K562 (cell line): ENCODE results near the gene OR5AU1. TPM values are rescaled to one million over a fixed set of nuclear protein-coding genes. Genes with fewer than 3 reads are reported as not detected.

Experiments used
- ATAC-seq: fragments of 200-7000 bp; cut with Tn5 transposase; 3 replicates; pipeline ENCODE4 v1.9.1; 2020; ENCODE audit warnings: moderate library complexity
- BruUV-seq: library from RNA; stranded (reverse); fragments of 400-500 nt; replicated peaks from 2 replicates; lab custom pipeline; 2021; lab: Mats Ljungman, UMichigan
- CTCF ChIA-PET: fragments of 300-600 bp; formaldehyde crosslinking; extraction: SDS; loops from one replicate; lab custom pipeline; 2021; ENCODE audit warnings: low intra/inter-chr PET ratio; lab: Yijun Ruan, JAX
- POLR2A ChIA-PET: fragments of 300-600, 350-650 bp; sonication (Branson Sonifier 250); formaldehyde crosslinking; extraction: SDS; loops from one replicate; lab custom pipeline; 2021; ENCODE audit warnings: antibody characterized with exemption, inconsistent platforms; lab: Yijun Ruan, JAX
- DNase-seq, 4 experiments: peaks; one replicate each; pipeline versions ENCODE4 v3.0.0 to v3.0.0-alpha.2; 2011 to 2018; ENCODE audit warnings: low spot score in 3 of 4, mixed read lengths in 3 of 4; ENCODE audit errors: extremely low read depth in 1 of 4
- FAIRE-seq: peaks from 2 replicates; lab custom pipeline; 2011; peaks lifted over from hg19 to GRCh38; lab: Jason Lieb, UNC
- H2AFZ ChIP-seq: 2 replicates; pipeline ENCODE4 v1.6.0; 2011; ENCODE audit warnings: low read depth, low read length, control low read depth, inconsistent platforms
- H3K27ac ChIP-seq: fragments of 200-600 bp; 3 replicates; pipeline ENCODE4 v1.8.0; 2011; ENCODE audit warnings: low read depth, mild to moderate bottlenecking, control low read depth, inconsistent platforms, low read length, moderate library complexity, mixed read lengths; ENCODE audit errors: extremely low read depth
- H3K27me3 ChIP-seq, 2 experiments: fragments of 300-600 bp in 1 of 2; 2 replicates in 1 of 2; 3 replicates in 1 of 2; pipeline versions ENCODE4 v1.6.0 to v1.8.0; 2011; ENCODE audit warnings: inconsistent platforms in 2 of 2, low read length in 2 of 2, mild to moderate bottlenecking in 1 of 2, mixed read lengths in 1 of 2, moderate library complexity in 1 of 2; ENCODE audit not compliant: control insufficient read depth in 2 of 2, insufficient read depth in 2 of 2
- H3K36me3 ChIP-seq: fragments of 300-600 bp; 3 replicates; pipeline ENCODE4 v1.8.0; 2011; ENCODE audit warnings: mild to moderate bottlenecking, low read length, inconsistent platforms; ENCODE audit not compliant: control insufficient read depth, insufficient read depth
- H3K4me1 ChIP-seq, 2 experiments: fragments of 200-600 bp in 1 of 2; replicated peaks in 1 of 2; 2 replicates in 1 of 2; 3 replicates in 1 of 2; pipeline versions ENCODE4 v1.5.1 to v1.8.0; 2011; ENCODE audit warnings: inconsistent platforms in 2 of 2, low read length in 2 of 2, mild to moderate bottlenecking in 1 of 2, mixed read lengths in 1 of 2, moderate library complexity in 1 of 2; ENCODE audit not compliant: control insufficient read depth in 2 of 2, insufficient read depth in 2 of 2
- H3K4me2 ChIP-seq: 2 replicates; pipeline ENCODE4 v1.6.1; 2011; ENCODE audit warnings: low read length, control low read depth, inconsistent platforms, mixed read lengths; ENCODE audit not compliant: insufficient read depth
- H3K4me3 ChIP-seq: fragments of 200-600 bp; sonication (generic), shearing (Covaris generic); 2 replicates; pipeline ENCODE4 v1.5.1; 2016; ENCODE audit warnings: control low read depth, inconsistent platforms
- H3K79me2 ChIP-seq: fragments of 200-600 bp; 3 replicates; pipeline ENCODE4 v1.8.0; 2011; ENCODE audit warnings: low read length, inconsistent platforms; ENCODE audit not compliant: control insufficient read depth, insufficient read depth
- H3K9ac ChIP-seq, 2 experiments: 2 replicates each; pipeline versions ENCODE4 v1.6.0 to v1.6.1; 2011; ENCODE audit warnings: low read depth in 2 of 2, low read length in 2 of 2, control low read depth in 1 of 2, inconsistent platforms in 1 of 2, mild to moderate bottlenecking in 1 of 2, mixed read lengths in 1 of 2; ENCODE audit not compliant: insufficient read depth in 1 of 2
- H3K9me1 ChIP-seq: one replicate; pipeline ENCODE4 v1.6.0; 2011; ENCODE audit warnings: inconsistent platforms, mild to moderate bottlenecking, low read length, moderate library complexity; ENCODE audit not compliant: control insufficient read depth, insufficient read depth
- H3K9me3 ChIP-seq: replicated peaks from 2 replicates; pipeline ENCODE4 v1.5.1; 2011; ENCODE audit warnings: low read depth, low read length, inconsistent platforms; ENCODE audit not compliant: control insufficient read depth, insufficient read depth
- H4K20me1 ChIP-seq: replicated peaks from 2 replicates; pipeline ENCODE4 v1.6.1; 2011; ENCODE audit warnings: low read length, inconsistent platforms, mixed read lengths; ENCODE audit not compliant: control insufficient read depth, insufficient read depth
- ARID3A ChIP-seq: IDR thresholded peaks from 2 replicates; pipeline ENCODE4 v1.6.1; 2012; ENCODE audit warnings: low read depth, low read length, improper control_type of control experiment, borderline replicate concordance
- ATF1 ChIP-seq, 2 experiments: fragments of 450-650 bp in 1 of 2; IDR thresholded peaks; 2 replicates each; pipeline ENCODE4 v1.6.1; 2016; ENCODE audit warnings: missing compliant biosample characterization in 1 of 2, missing genetic modification characterization in 1 of 2
- CHAMP1 ChIP-seq: fragments of 450-650 bp; IDR thresholded peaks from 2 replicates; pipeline ENCODE4 v1.6.1; 2016; ENCODE audit warnings: mild to moderate bottlenecking
- CTCF ChIP-seq, 3 experiments: IDR thresholded peaks in 2 of 3; conservative IDR thresholded peaks in 1 of 3; 2 replicates each; pipeline ENCODE4 v1.5.1; 2011 to 2012; ENCODE audit warnings: low read length in 3 of 3, mild to moderate bottlenecking in 3 of 3, control low read depth in 2 of 3, improper control_type of control experiment in 1 of 3, inconsistent platforms in 1 of 3, low read depth in 1 of 3, mixed read lengths in 1 of 3, moderate library complexity in 1 of 3; ENCODE audit not compliant: insufficient read depth in 2 of 3
- DACH1 ChIP-seq: fragments of 450-650 bp; IDR thresholded peaks from 2 replicates; pipeline ENCODE4 v1.6.1; 2018; ENCODE audit not compliant: partially characterized antibody
- ELF1 ChIP-seq: fragments of 200-800 bp; sonication (Bioruptor generic); IDR thresholded peaks from 2 replicates; pipeline ENCODE4 v1.6.1; 2016; ENCODE audit warnings: missing genetic modification characterization, missing compliant biosample characterization
- FOXJ2 ChIP-seq: fragments of 200-800 bp; sonication (Bioruptor generic); IDR thresholded peaks from 2 replicates; pipeline ENCODE4 v1.6.1; 2016; ENCODE audit warnings: missing genetic modification characterization, missing compliant biosample characterization
- HDAC1 ChIP-seq, 2 experiments: fragments of 450-650 bp; IDR thresholded peaks; 2 replicates each; pipeline ENCODE4 v1.6.1; 2016 to 2017; ENCODE audit warnings: inconsistent platforms in 1 of 2, mild to moderate bottlenecking in 1 of 2, moderate library complexity in 1 of 2
- HLTF ChIP-seq: fragments of 450-650 bp; IDR thresholded peaks from 2 replicates; pipeline ENCODE4 v1.6.1; 2016
- MEF2A ChIP-seq: IDR thresholded peaks from 2 replicates; pipeline ENCODE4 v1.6.1; 2011; ENCODE audit warnings: low read depth, mild to moderate bottlenecking, low read length, moderate library complexity; ENCODE audit not compliant: control insufficient read depth
- RFX1 ChIP-seq: fragments of 450-650 bp; IDR thresholded peaks from 2 replicates; pipeline ENCODE4 v1.6.1; 2016; ENCODE audit warnings: mild to moderate bottlenecking, moderate library complexity
- RHOXF2B ChIP-seq: fragments of 250-450 bp; sonication (Bioruptor Pico); conservative IDR thresholded peaks from 2 replicates; pipeline ENCODE4 v1.5.1; 2021
- SETDB1 ChIP-seq: IDR thresholded peaks from one replicate; pipeline ENCODE4 v1.6.1; 2012; ENCODE audit warnings: low read length, control low read depth, inconsistent platforms
- ZKSCAN3 ChIP-seq: fragments of 250-450 bp; sonication (Bioruptor Pico); IDR thresholded peaks from 2 replicates; pipeline ENCODE4 v1.4.0; 2020
- ZNF277 ChIP-seq: fragments of 250-450 bp; sonication (Bioruptor Pico); IDR thresholded peaks from 2 replicates; pipeline ENCODE4 v1.8.0; 2022; ENCODE audit warnings: inconsistent platforms, mild to moderate bottlenecking, moderate library complexity, borderline replicate concordance
- WGBS: fragments of 100-300 bp; shearing (Covaris generic); methylation state at CpG from one replicate; pipeline ENCODE4 v1.1.6; 2016; ENCODE audit warnings: low coverage, mixed read lengths; ENCODE audit not compliant: insufficient coverage; ENCODE audit errors: missing lambda C conversion rate; 5-methylcytosine and 5-hydroxymethylcytosine counted together
- in situ Hi-C: fragments of 300-500 bp; cut with MboI; formaldehyde crosslinking; loops from 4 replicates; pipeline ENCODE4 v1.15.0; 2018; ENCODE audit warnings: inconsistent platforms, mixed read lengths
- intact Hi-C: fragments of 100-400 bp; cut with micrococcal nuclease; formaldehyde crosslinking; loops from 2 replicates; pipeline ENCODE4 v1.14.2; 2022
- polyA plus RNA-seq, 8 experiments: library from polyadenylated mRNA; depleted of rRNA in 4 of 8; stranded (reverse) in 5 of 8; unstranded in 3 of 8; fragments of >200 nt; fragmentation: Nextera tagmentation in 2 of 8; fragmentation: Illumina TruSeq in 1 of 8; extraction: Ambion mirVana in 2 of 8; extraction: Trizol in 1 of 8; gene quantifications; 2 replicates each; pipeline versions ENCODE4 v1.2.1 to v1.2.3, GENCODE V29; 2011 to 2014; ENCODE audit warnings: inconsistent platforms in 1 of 8, missing spikeins in 1 of 8
- total RNA-seq, 7 experiments: library from RNA; depleted of rRNA in 6 of 7; stranded (reverse); fragments of >200 nt in 6 of 7; fragmentation: Illumina TruSeq in 2 of 7; extraction: Trizol in 2 of 7; gene quantifications; 2 replicates each; pipeline versions ENCODE4 v1.2.1 to v1.2.3, GENCODE V29; 2011 to 2021; ENCODE audit warnings: low replicate concordance in 1 of 7

The OR5AU1 gene
- total and polyA plus RNA-seq, 9 of the 15 experiments (the other 6 are each of a cell fraction or from before 2014, with no cell fraction given), result not detected

- TF ChIP-seq CHAMP1, result no peak
- no peak for TF ChIP-seq ELF1 (tag)
- no peak for TF ChIP-seq RFX1
- TF ChIP-seq HDAC1 (IDR thresholded peaks at IDR 0.05), result no peak
- TF ChIP-seq SETDB1, result no peak
- no peak for TF ChIP-seq ZKSCAN3 (CRISPR knock-in tag)
- TF ChIP-seq ZNF277 (CRISPR knock-in tag), result no peak
- TF ChIP-seq, all 486 proteins: peak for 0
Measured at GRCh38 chr14:21142357-21142756, 13.5 kb downstream of the OR5AU1 start (continued).

GRCh38 chr14:21136024-21136423 is 19.8 kb downstream of the OR5AU1 start:
- no peak overlapping the region for H3K4me3 ChIP-seq
- intact Hi-C loops (no loop called here), in situ Hi-C loops (no loop called here)
- H3K36me3 ChIP-seq, result no peaks in the 10 kb centered on the region
- FAIRE-seq, result peak; percentile 40
- H3K27me3 ChIP-seq, result no peaks in the 10 kb centered on the region
- CTCF ChIA-PET, result no interaction called here
- H3K9me1 ChIP-seq, result no peaks in the 10 kb centered on the region
- ATAC-seq, result no peak
- no peak overlapping the region for H3K27ac ChIP-seq
- H3K9ac ChIP-seq, result no peak overlapping the region
- no peaks in the 10 kb centered on the region for H3K79me2 ChIP-seq
- POLR2A ChIA-PET, result no interaction called here
- H2AFZ ChIP-seq, result no peak overlapping the region
- 0% methylated on average over 1 of the region's 1 CpG for WGBS
- no TSS peak for BruUV-seq
- DNase-seq, result peak in 3 of 4 experiments; percentile 13 to 35 (median 20)
- no peak overlapping the region for H3K4me2 ChIP-seq
- no peaks in the 10 kb centered on the region; a peak in 1 of 5 replicates for H3K4me1 ChIP-seq
- no peaks in the 10 kb centered on the region for H3K9me3 ChIP-seq
- no peaks in the 10 kb centered on the region for H4K20me1 ChIP-seq
- no peak for TF ChIP-seq MEF2A
- TF ChIP-seq FOXJ2 (tag), result no peak
- TF ChIP-seq CTCF (IDR thresholded peaks at IDR 0.05 in 2 of 3, conservative IDR thresholded peaks at IDR 0.05 in 1 of 3; ENCODE audit: insufficient read depth in 2 of 3, low read depth in 1 of 3, low read length in 3 of 3), result peak; percentile 33 to 56 (median 49); a peak in 4 of 6 replicates
- peak; percentile 67 for TF ChIP-seq DACH1
- peak; percentile 42; the same call in 1 of the 2 replicates for TF ChIP-seq ARID3A
- TF ChIP-seq HLTF, result no peak
- TF ChIP-seq ATF1 (CRISPR knock-in tag; IDR thresholded peaks at IDR 0.05), result no peak
- TF ChIP-seq ATF1 (tag; IDR thresholded peaks at IDR 0.05), result no peak
- no peak for TF ChIP-seq RHOXF2B (CRISPR knock-in tag)
- no peak for TF ChIP-seq ELF1 (tag)
